Esophagus squamous epithelium (tissue), 5 donors: ENCODE results near the gene KIAA0319L. TPM values are rescaled to one million over a fixed set of nuclear protein-coding genes. Genes with fewer than 3 reads are reported as not detected.

Source experiments
- DNase-seq: peaks from one replicate; lab custom pipeline; 2025; lab: John Stamatoyannopoulos, UW
- H3K27ac ChIP-seq, 4 donors: fragments of 200-600 bp; sonication (generic); one replicate each; pipeline ENCODE4 v1.5.1; 2016 to 2019; ENCODE audit warnings: mild to moderate bottlenecking in 1 of 4
- H3K27me3 ChIP-seq, 4 donors: fragments of 200-600 bp; sonication (generic); 1 replicate in 3 of 4; 2 replicates in 1 of 4; pipeline versions ENCODE4 v1.5.1 to v1.6.0; 2017 to 2021; ENCODE audit warnings: antibody characterized with exemption in 1 of 4
- H3K36me3 ChIP-seq, 3 donors: fragments of 200-600 bp; sonication (generic); one replicate each; pipeline ENCODE4 v1.5.1; 2016 to 2019
- H3K4me1 ChIP-seq, 3 donors: fragments of 200-600 bp; sonication (generic); one replicate each; pipeline ENCODE4 v1.5.1; 2017 to 2019
- H3K4me3 ChIP-seq, 4 donors: fragments of 200-600 bp; sonication (generic); 1 replicate in 3 of 4; 2 replicates in 1 of 4; pipeline ENCODE4 v1.5.1; 2016 to 2019; ENCODE audit warnings: mild to moderate bottlenecking in 2 of 4, moderate library complexity in 1 of 4
- H3K9me3 ChIP-seq, 3 donors: fragments of 200-600 bp; sonication (generic); one replicate each; pipeline ENCODE4 v1.5.1; 2016 to 2019
- POLR2A ChIP-seq, 4 donors: fragments of 450-650 bp; IDR thresholded peaks; one replicate each; pipeline ENCODE4 v1.6.1; 2017; ENCODE audit warnings: antibody characterized with exemption in 4 of 4, mild to moderate bottlenecking in 4 of 4, moderate library complexity in 3 of 4
- WGBS, 2 donors: methylation state at CpG; one replicate each; pipeline ENCODE4 v1.1.5; 2018; 5-methylcytosine and 5-hydroxymethylcytosine counted together
- intact Hi-C: fragments of 100-400 bp; cut with DNase I; formaldehyde crosslinking; loops from one replicate; pipeline ENCODE4 v1.15.0; 2022
- total RNA-seq, 4 donors: library from RNA; depleted of rRNA; stranded (reverse); fragments of >200 nt; gene quantifications; one replicate each; pipeline ENCODE4 v1.1.0, GENCODE V29; 2016
- TF ChIP-seq, protein P1 (sequence below), 6 experiments: fragments of 450-650 bp in 4 of 6; fragments of 200-600 bp in 2 of 6; sonication (generic) in 2 of 6; IDR thresholded peaks; one replicate each; pipeline ENCODE4 v1.5.1; 2016 to 2019; ENCODE audit warnings: antibody characterized with exemption in 6 of 6, mild to moderate bottlenecking in 4 of 6, moderate library complexity in 4 of 6
- donor health status: DM: yes; HTN: yes; CAD: no.

The KIAA0319L gene
- total RNA-seq, 4 donors from 2014 or later, result 24.8 to 53.4 (median 28.4) TPM

DNA sequence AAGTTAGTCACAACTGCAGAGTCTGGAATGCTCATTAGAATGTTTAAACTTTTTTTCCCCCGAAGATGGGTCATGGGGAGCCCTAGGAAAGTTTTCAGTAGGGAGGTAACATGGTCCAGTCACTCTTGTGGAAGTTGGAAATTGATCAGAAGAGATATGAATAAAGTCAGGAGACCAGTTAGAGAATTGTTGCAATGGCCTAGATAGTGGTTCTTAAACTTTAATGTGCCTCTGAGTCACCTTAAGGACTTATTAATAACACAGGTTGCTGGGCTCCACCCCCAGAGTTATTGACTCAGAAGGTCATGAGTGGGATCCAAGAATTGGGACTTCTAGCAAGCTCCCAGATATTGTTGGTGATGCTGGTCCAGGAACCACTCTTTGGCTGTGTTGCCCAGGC is 12.7 kb upstream of the KIAA0319L start:
- Histone ChIP-seq H3K9me3 (no peaks in the 10 kb centered on the region), H3K36me3 (peaks cover 0 to 22% (median 0%) of the 10 kb centered on the region in 3 donors), H3K4me1 (peaks cover 9 to 36% (median 15%) of the 10 kb centered on the region in 3 donors), H3K27ac (no peak overlapping the region), H3K27me3 (peaks cover 0 to 68% (median 3%) of the 10 kb centered on the region in 4 donors), H3K4me3 (no peak overlapping the region)
- DNase-seq, result no peak
- WGBS, 2 donors, result 80 to 85% methylated on average over 1 of the region's 1 CpG
- intact Hi-C loops, result loop anchor here (5.0 to 10.0 kb wide), 2 partner anchors 65 to 202 kb away; no protein-coding TSS in a partner anchor
- TF ChIP-seq, protein P1, sequence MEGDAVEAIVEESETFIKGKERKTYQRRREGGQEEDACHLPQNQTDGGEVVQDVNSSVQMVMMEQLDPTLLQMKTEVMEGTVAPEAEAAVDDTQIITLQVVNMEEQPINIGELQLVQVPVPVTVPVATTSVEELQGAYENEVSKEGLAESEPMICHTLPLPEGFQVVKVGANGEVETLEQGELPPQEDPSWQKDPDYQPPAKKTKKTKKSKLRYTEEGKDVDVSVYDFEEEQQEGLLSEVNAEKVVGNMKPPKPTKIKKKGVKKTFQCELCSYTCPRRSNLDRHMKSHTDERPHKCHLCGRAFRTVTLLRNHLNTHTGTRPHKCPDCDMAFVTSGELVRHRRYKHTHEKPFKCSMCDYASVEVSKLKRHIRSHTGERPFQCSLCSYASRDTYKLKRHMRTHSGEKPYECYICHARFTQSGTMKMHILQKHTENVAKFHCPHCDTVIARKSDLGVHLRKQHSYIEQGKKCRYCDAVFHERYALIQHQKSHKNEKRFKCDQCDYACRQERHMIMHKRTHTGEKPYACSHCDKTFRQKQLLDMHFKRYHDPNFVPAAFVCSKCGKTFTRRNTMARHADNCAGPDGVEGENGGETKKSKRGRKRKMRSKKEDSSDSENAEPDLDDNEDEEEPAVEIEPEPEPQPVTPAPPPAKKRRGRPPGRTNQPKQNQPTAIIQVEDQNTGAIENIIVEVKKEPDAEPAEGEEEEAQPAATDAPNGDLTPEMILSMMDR (IDR thresholded peaks at IDR 0.05), result no peak
- no peak for TF ChIP-seq POLR2A (IDR thresholded peaks at IDR 0.05)

DNA sequence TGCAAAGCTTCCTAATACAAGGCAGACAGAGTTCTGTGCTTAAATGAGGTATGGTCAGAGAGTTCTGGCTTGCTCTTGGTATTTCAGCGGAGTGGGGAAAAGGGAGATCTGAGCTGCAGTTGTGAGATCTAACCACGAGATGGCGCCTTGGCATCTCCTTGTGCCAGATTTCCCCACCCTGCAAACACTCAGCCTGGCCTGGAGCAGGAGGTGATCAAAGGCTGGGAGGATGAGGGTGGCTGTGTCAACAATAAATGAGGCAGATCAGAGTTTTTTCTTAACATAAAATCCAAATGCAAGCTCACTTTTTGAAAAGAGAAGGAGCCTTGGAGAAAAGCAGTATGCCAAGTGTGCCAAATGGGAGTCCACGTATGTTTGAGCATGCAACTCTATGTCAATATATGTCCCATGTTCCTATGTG is 11.8 kb upstream of the KIAA0319L start:
- TF ChIP-seq, protein P1 (IDR thresholded peaks at IDR 0.05), result peak; percentile 70 to 92 (median 82)
- TF ChIP-seq POLR2A (IDR thresholded peaks at IDR 0.05), result no peak
- intact Hi-C loops, result loop anchor here (5.0 to 10.0 kb wide), 2 partner anchors 66 to 203 kb away; no protein-coding TSS in a partner anchor
- no peaks in the 10 kb centered on the region for H3K9me3 ChIP-seq
- H3K4me3 ChIP-seq, result no peak overlapping the region
- H3K27me3 ChIP-seq, result peaks cover 0 to 59% (median 3%) of the 10 kb centered on the region in 4 donors
- peaks cover 8 to 34% (median 10%) of the 10 kb centered on the region in 3 donors for H3K4me1 ChIP-seq
- peaks cover 0 to 28% (median 0%) of the 10 kb centered on the region in 3 donors for H3K36me3 ChIP-seq
- no peak overlapping the region for H3K27ac ChIP-seq
- DNase-seq, result no peak
- WGBS, 2 donors, result 18 to 30% methylated on average over 3 to 4 of the region's 4 CpGs

DNA sequence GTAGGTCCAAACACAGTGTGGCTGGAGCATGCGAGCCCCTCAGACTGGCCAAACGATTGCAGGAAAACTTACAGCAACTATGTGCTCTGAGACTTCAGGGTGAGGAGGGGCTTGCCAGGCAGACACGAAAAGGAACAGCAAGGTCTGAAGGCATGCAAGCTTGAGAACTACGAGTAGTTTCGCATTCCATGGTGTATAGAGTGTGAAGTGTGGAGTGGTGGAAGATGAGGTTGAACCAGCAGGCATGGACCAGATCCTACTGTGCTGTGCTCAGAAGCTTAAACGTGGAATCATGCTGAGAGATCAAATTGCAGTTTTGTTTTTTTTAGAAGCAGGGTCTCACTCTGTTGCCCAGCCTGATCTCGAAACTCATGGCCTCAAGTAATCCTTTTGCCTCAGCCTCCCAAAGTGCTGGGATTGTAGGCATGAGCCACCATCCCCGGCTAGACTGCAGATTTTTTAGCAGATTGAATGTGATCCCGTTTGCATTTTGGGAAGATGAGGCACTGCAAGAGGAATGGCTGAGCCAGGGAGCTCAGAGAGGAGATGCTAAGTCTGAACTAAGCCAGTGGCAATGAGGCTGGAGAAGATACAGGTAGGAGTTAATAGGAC is 10.8 kb upstream of the KIAA0319L start:
- no peak for TF ChIP-seq POLR2A (IDR thresholded peaks at IDR 0.05)
- TF ChIP-seq, protein P1 (IDR thresholded peaks at IDR 0.05), result no peak
- Histone ChIP-seq H3K4me3 (no peak overlapping the region), H3K27ac (no peak overlapping the region), H3K36me3 (peaks cover 0 to 37% (median 0%) of the 10 kb centered on the region in 3 donors), H3K27me3 (peaks cover 0 to 49% (median 3%) of the 10 kb centered on the region in 4 donors), H3K9me3 (no peaks in the 10 kb centered on the region), H3K4me1 (peaks cover 3 to 26% (median 6%) of the 10 kb centered on the region in 3 donors)
- intact Hi-C loops, result loop anchor here (5.0 to 10.0 kb wide), 2 partner anchors 67 to 204 kb away; no protein-coding TSS in a partner anchor
- 68% methylated on average over 8 to 9 of the region's 9 CpGs for WGBS, 2 donors
- DNase-seq, result no peak

DNA sequence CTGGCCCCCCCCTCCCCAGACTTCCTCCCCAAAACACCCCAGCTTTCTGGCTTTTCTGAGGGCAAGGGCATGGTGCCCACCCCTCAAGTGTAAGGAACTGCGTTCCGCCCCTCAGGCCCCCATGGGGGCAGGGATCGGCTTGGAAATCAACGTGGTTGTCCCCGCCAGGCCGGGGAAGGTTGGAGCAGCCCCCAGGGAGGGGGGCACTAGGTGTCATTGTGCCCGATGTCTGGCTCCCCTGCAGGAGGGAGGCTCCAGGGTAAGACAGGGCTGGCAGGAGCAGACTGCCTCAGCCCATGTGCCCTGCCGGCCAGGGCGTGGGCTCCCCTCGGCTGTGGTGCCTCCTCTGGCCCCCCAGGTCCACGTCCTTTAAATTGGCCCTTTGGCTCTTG is 8.5 kb upstream of the KIAA0319L start:
- Histone ChIP-seq H3K4me1 (peaks cover 6 to 27% (median 7%) of the 10 kb centered on the region in 3 donors), H3K4me3 (no peak overlapping the region), H3K9me3 (no peaks in the 10 kb centered on the region), H3K36me3 (peaks cover 0 to 50% (median 0%) of the 10 kb centered on the region in 3 donors), H3K27me3 (peaks cover 0 to 26% (median 0%) of the 10 kb centered on the region in 4 donors), H3K27ac (no peak overlapping the region)
- intact Hi-C loops, result loop anchor here (5.0 to 10.0 kb wide), 2 partner anchors 69 to 207 kb away; no protein-coding TSS in a partner anchor
- 100% methylated on average over 1 of the region's 11 CpGs; no CpG with 5 or more reads in 1 of the 2 donors for WGBS, 2 donors
- TF ChIP-seq, protein P1 (IDR thresholded peaks at IDR 0.05), result no peak
- TF ChIP-seq POLR2A (IDR thresholded peaks at IDR 0.05), result no peak
- no peak for DNase-seq
